ENCODE measurements around the gene VPS16. TPM values are rescaled to one million over a fixed set of nuclear protein-coding genes. Genes with fewer than 3 reads are reported as not detected.

VPS16 gene
- total and polyA plus RNA-seq, 2 of the 13 experiments (the other 11 are each of a cell fraction or from before 2014, with no cell fraction given): 34.2 to 35.4 TPM

GRCh38 chr20:2835331-2835796 is 5.2 kb upstream of the VPS16 start (continued):
- TF ChIP-seq ZNF512B (CRISPR knock-in tag; IDR thresholded peaks at IDR 0.05; ENCODE audit: borderline replicate concordance) (no peak), CENPT (CRISPR knock-in tag; IDR thresholded peaks at IDR 0.05; ENCODE audit: low read depth) (no peak), ZNF782 (CRISPR knock-in tag; IDR thresholded peaks at IDR 0.05; ENCODE audit: borderline replicate concordance) (no peak), HNRNPK (IDR thresholded peaks at IDR 0.05; ENCODE audit: low read depth, low read length, poor library complexity, severe bottlenecking) (no peak), ZMYM4 (CRISPR knock-in tag; IDR thresholded peaks at IDR 0.05) (peak; percentile 62; the same call in 1 of the 2 replicates), ZNF382 (CRISPR knock-in tag; IDR thresholded peaks at IDR 0.05; ENCODE audit: borderline replicate concordance) (no peak), RORA (CRISPR knock-in tag; IDR thresholded peaks at IDR 0.05) (no peak), HDAC2 (CRISPR knock-in tag; IDR thresholded peaks at IDR 0.05) (no peak), ZXDC (CRISPR knock-in tag; IDR thresholded peaks at IDR 0.05) (no peak), ZNF768 (CRISPR knock-in tag; IDR thresholded peaks at IDR 0.05) (peak; percentile 26; the same call in 1 of the 2 replicates), ZNF687 (CRISPR knock-in tag; IDR thresholded peaks at IDR 0.05) (peak; percentile 54), ZBTB33 (CRISPR knock-in tag; IDR thresholded peaks at IDR 0.05) (peak; percentile 72; the same call in 1 of the 2 replicates), GATAD2A (CRISPR knock-in tag; IDR thresholded peaks at IDR 0.05) (peak; percentile 37; the same call in 1 of the 2 replicates), TGIF2 (CRISPR knock-in tag; IDR thresholded peaks at IDR 0.05) (no peak), NR2F1 (CRISPR knock-in tag; IDR thresholded peaks at IDR 0.05) (no peak), TRAFD1 (CRISPR knock-in tag; IDR thresholded peaks at IDR 0.05; ENCODE audit: borderline replicate concordance) (no peak)

All from HepG2 (cell line).